GM23338 (cell line): ENCODE results near the gene NRCAM. TPM values are rescaled to one million over a fixed set of nuclear protein-coding genes. Genes with fewer than 3 reads are reported as not detected.

ENCODE experiments used
- ATAC-seq: fragments of 200-7000 bp; cut with Tn5 transposase; 3 replicates; pipeline ENCODE4 v1.9.1; 2020
- DNase-seq: peaks from one replicate; pipeline ENCODE4 v3.0.0-alpha.2; 2015; ENCODE audit warnings: low spot score
- H2AFZ ChIP-seq: fragments of 200-600 bp; sonication (generic); 2 replicates; pipeline ENCODE4 v1.8.0; 2016; ENCODE audit warnings: antibody characterized with exemption, mild to moderate bottlenecking, moderate library complexity
- H3F3A ChIP-seq: fragments of 200-600 bp; sonication (generic); replicated peaks from 2 replicates; pipeline ENCODE4 v1.8.0; 2017; ENCODE audit warnings: antibody characterized with exemption, mixed run types, low read depth
- H3K27ac ChIP-seq: fragments of 200-600 bp; sonication (generic); 2 replicates; pipeline ENCODE4 v1.6.1; 2016; ENCODE audit warnings: low read depth
- H3K27me3 ChIP-seq: fragments of 200-600 bp; sonication (generic); 2 replicates; pipeline ENCODE4 v1.8.0; 2016; ENCODE audit warnings: mild to moderate bottlenecking, mixed run types, moderate library complexity; ENCODE audit not compliant: insufficient read depth
- H3K36me3 ChIP-seq: fragments of 200-600 bp; sonication (generic); 2 replicates; pipeline ENCODE4 v1.8.0; 2016; ENCODE audit warnings: mild to moderate bottlenecking; ENCODE audit not compliant: insufficient read depth
- H3K4me1 ChIP-seq: fragments of 200-600 bp; sonication (generic); 2 replicates; pipeline ENCODE4 v1.8.0; 2016; ENCODE audit warnings: mild to moderate bottlenecking, moderate library complexity; ENCODE audit not compliant: insufficient read depth
- H3K4me2 ChIP-seq: fragments of 200-600 bp; sonication (generic); 2 replicates; pipeline ENCODE4 v1.7.1; 2017; ENCODE audit warnings: mixed run types
- H3K4me3 ChIP-seq: fragments of 200-600 bp; sonication (generic); 2 replicates; pipeline ENCODE4 v1.6.1; 2016; ENCODE audit warnings: mixed run types
- H3K79me2 ChIP-seq: fragments of 200-600 bp; sonication (generic); replicated peaks from 2 replicates; pipeline ENCODE4 v1.8.0; 2017; ENCODE audit warnings: mild to moderate bottlenecking; ENCODE audit not compliant: insufficient read depth
- H3K9me2 ChIP-seq: fragments of 200-600 bp; sonication (generic); 2 replicates; pipeline ENCODE4 v1.8.0; 2017; ENCODE audit not compliant: insufficient read depth
- H4K20me1 ChIP-seq: fragments of 200-600 bp; sonication (generic); replicated peaks from 2 replicates; pipeline ENCODE4 v1.8.0; 2017; ENCODE audit warnings: mild to moderate bottlenecking; ENCODE audit not compliant: insufficient read depth
- H3K27ac Mint-ChIP-seq: 2 replicates; pipeline ENCODE4 v1.8.0; 2020; ENCODE audit warnings: inconsistent platforms, mild to moderate bottlenecking, moderate library complexity, mixed read lengths
- H3K27me3 Mint-ChIP-seq: 3 replicates; pipeline ENCODE4 v1.8.0; 2022; ENCODE audit warnings: low read depth, mild to moderate bottlenecking, moderate library complexity, mixed read lengths, inconsistent platforms; ENCODE audit not compliant: insufficient read depth, poor library complexity
- H3K36me3 Mint-ChIP-seq: 3 replicates; pipeline ENCODE4 v1.8.0; 2021; ENCODE audit warnings: low read depth, mild to moderate bottlenecking, inconsistent platforms, moderate library complexity, mixed read lengths
- H3K4me1 Mint-ChIP-seq: 3 replicates; pipeline ENCODE4 v1.8.0; 2020; ENCODE audit warnings: mild to moderate bottlenecking, inconsistent platforms, mixed read lengths
- H3K4me3 Mint-ChIP-seq: 3 replicates; pipeline ENCODE4 v1.8.0; 2021; ENCODE audit warnings: moderate library complexity, mild to moderate bottlenecking, inconsistent platforms, mixed read lengths
- H3K9me3 Mint-ChIP-seq: 3 replicates; pipeline ENCODE4 v1.8.0; 2020; ENCODE audit warnings: moderate library complexity, mild to moderate bottlenecking, inconsistent platforms, mixed read lengths
- CREB1 ChIP-seq: fragments of 250-450 bp; sonication (Bioruptor Pico); IDR thresholded peaks from 2 replicates; pipeline ENCODE4 v1.5.0; 2020; ENCODE audit warnings: low read depth, mild to moderate bottlenecking, moderate library complexity
- POLR2AphosphoS5 ChIP-seq: IDR thresholded peaks from 2 replicates; pipeline ENCODE4 v1.6.1; 2016; ENCODE audit warnings: antibody characterized with exemption, low read depth
- STAT1 ChIP-seq: IDR thresholded peaks from one replicate; pipeline ENCODE4 v1.6.1; 2016; ENCODE audit warnings: antibody characterized with exemption; ENCODE audit not compliant: unreplicated experiment
- ZNF114 ChIP-seq: fragments of 250-450 bp; sonication (Bioruptor Pico); IDR thresholded peaks from 2 replicates; pipeline ENCODE4 v1.5.0; 2020; ENCODE audit warnings: mild to moderate bottlenecking, moderate library complexity
- ZNF331 ChIP-seq: fragments of 250-450 bp; sonication (Bioruptor Pico); IDR thresholded peaks from 2 replicates; pipeline ENCODE4 v1.5.0; 2020; ENCODE audit warnings: low read depth, mild to moderate bottlenecking, moderate library complexity
- polyA plus RNA-seq: library from polyadenylated mRNA; unstranded; fragments of >200 nt; fragmentation: Nextera tagmentation; extraction: Ambion mirVana; gene quantifications from 2 replicates; pipeline ENCODE4 v1.2.1, GENCODE V29; 2016
- total RNA-seq: library from RNA; depleted of rRNA; stranded (reverse); fragments of >200 nt; shearing (Covaris generic); gene quantifications from 2 replicates; pipeline ENCODE4 v1.2.3, GENCODE V29; 2014
- TF ChIP-seq, protein P1 (sequence below), 2 experiments: fragments of 200-600 bp in 1 of 2; sonication (generic) in 1 of 2; conservative IDR thresholded peaks; 2 replicates each; pipeline versions ENCODE4 v1.5.1 to v1.6.1; 2016 to 2017; ENCODE audit warnings: antibody characterized with exemption in 2 of 2, low read depth in 2 of 2, mild to moderate bottlenecking in 2 of 2, moderate library complexity in 1 of 2
- TF ChIP-seq, protein P2 (sequence below): IDR thresholded peaks from one replicate; pipeline ENCODE4 v1.6.1; 2018; ENCODE audit warnings: antibody characterized with exemption; ENCODE audit not compliant: unreplicated experiment
- TF ChIP-seq, protein P3 (sequence below): fragments of 250-450 bp; sonication (Bioruptor Pico); IDR thresholded peaks from 2 replicates; pipeline ENCODE4 v1.5.0; 2020; ENCODE audit warnings: mild to moderate bottlenecking, moderate library complexity
- TF ChIP-seq, protein P4 (sequence below): IDR thresholded peaks from 2 replicates; pipeline ENCODE4 v1.6.1; 2016; ENCODE audit warnings: antibody characterized with exemption

Gene NRCAM
- total and polyA plus RNA-seq, 2 experiments from 2014 or later: 2.5 to 6.8 TPM

DNA sequence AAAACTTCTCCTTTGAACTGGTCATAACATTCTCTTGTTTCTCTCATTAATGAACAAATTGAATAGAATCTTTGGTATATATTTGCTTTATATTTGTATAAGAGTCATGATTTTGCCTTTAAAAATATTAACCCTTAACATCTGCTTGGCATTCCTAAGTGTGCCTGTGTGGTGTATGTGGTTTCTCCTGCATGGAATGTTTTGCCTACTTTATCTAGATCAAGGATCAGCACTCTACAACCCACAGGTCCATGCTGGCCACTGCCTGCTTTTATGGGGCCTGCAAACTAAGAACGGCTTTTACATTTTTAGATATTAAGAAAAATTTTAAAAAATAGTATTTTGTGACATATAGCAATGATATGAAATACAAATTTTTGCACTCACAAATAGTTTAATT, 321.8 kb downstream of the NRCAM start:
- DNase-seq: no peak
- H3K27me3 ChIP-seq: no peaks in the 10 kb centered on the region
- Mint-ChIP-seq H3K4me3 (no peak overlapping the region), H3K27ac (no peak overlapping the region), H3K4me1 (peaks cover 4% of the 10 kb centered on the region; the same call in 2 of the 3 replicates), H3K27me3 (no peaks in the 10 kb centered on the region), H3K9me3 (no peaks in the 10 kb centered on the region), H3K36me3 (no peaks in the 10 kb centered on the region)
- no peak overlapping the region for H3K27ac ChIP-seq
- peaks cover 6% of the 10 kb centered on the region; the same call in 1 of the 2 replicates for H3K9me2 ChIP-seq
- no peaks in the 10 kb centered on the region for H4K20me1 ChIP-seq
- H3F3A ChIP-seq: no peaks in the 10 kb centered on the region
- no peaks in the 10 kb centered on the region for H3K36me3 ChIP-seq
- H3K4me3 ChIP-seq: no peak overlapping the region
- H3K79me2 ChIP-seq: no peaks in the 10 kb centered on the region
- no peak overlapping the region for H2AFZ ChIP-seq
- no peak for ATAC-seq
- TF ChIP-seq, protein P1, sequence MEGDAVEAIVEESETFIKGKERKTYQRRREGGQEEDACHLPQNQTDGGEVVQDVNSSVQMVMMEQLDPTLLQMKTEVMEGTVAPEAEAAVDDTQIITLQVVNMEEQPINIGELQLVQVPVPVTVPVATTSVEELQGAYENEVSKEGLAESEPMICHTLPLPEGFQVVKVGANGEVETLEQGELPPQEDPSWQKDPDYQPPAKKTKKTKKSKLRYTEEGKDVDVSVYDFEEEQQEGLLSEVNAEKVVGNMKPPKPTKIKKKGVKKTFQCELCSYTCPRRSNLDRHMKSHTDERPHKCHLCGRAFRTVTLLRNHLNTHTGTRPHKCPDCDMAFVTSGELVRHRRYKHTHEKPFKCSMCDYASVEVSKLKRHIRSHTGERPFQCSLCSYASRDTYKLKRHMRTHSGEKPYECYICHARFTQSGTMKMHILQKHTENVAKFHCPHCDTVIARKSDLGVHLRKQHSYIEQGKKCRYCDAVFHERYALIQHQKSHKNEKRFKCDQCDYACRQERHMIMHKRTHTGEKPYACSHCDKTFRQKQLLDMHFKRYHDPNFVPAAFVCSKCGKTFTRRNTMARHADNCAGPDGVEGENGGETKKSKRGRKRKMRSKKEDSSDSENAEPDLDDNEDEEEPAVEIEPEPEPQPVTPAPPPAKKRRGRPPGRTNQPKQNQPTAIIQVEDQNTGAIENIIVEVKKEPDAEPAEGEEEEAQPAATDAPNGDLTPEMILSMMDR (conservative IDR thresholded peaks at IDR 0.05; ENCODE audit: low read depth in 2 of 2): no peak
- no peak for TF ChIP-seq POLR2AphosphoS5
- no peak for TF ChIP-seq CREB1 (CRISPR knock-in tag)
- TF ChIP-seq STAT1: no peak
- TF ChIP-seq, protein P2, sequence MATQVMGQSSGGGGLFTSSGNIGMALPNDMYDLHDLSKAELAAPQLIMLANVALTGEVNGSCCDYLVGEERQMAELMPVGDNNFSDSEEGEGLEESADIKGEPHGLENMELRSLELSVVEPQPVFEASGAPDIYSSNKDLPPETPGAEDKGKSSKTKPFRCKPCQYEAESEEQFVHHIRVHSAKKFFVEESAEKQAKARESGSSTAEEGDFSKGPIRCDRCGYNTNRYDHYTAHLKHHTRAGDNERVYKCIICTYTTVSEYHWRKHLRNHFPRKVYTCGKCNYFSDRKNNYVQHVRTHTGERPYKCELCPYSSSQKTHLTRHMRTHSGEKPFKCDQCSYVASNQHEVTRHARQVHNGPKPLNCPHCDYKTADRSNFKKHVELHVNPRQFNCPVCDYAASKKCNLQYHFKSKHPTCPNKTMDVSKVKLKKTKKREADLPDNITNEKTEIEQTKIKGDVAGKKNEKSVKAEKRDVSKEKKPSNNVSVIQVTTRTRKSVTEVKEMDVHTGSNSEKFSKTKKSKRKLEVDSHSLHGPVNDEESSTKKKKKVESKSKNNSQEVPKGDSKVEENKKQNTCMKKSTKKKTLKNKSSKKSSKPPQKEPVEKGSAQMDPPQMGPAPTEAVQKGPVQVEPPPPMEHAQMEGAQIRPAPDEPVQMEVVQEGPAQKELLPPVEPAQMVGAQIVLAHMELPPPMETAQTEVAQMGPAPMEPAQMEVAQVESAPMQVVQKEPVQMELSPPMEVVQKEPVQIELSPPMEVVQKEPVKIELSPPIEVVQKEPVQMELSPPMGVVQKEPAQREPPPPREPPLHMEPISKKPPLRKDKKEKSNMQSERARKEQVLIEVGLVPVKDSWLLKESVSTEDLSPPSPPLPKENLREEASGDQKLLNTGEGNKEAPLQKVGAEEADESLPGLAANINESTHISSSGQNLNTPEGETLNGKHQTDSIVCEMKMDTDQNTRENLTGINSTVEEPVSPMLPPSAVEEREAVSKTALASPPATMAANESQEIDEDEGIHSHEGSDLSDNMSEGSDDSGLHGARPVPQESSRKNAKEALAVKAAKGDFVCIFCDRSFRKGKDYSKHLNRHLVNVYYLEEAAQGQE: no peak
- TF ChIP-seq, protein P3, sequence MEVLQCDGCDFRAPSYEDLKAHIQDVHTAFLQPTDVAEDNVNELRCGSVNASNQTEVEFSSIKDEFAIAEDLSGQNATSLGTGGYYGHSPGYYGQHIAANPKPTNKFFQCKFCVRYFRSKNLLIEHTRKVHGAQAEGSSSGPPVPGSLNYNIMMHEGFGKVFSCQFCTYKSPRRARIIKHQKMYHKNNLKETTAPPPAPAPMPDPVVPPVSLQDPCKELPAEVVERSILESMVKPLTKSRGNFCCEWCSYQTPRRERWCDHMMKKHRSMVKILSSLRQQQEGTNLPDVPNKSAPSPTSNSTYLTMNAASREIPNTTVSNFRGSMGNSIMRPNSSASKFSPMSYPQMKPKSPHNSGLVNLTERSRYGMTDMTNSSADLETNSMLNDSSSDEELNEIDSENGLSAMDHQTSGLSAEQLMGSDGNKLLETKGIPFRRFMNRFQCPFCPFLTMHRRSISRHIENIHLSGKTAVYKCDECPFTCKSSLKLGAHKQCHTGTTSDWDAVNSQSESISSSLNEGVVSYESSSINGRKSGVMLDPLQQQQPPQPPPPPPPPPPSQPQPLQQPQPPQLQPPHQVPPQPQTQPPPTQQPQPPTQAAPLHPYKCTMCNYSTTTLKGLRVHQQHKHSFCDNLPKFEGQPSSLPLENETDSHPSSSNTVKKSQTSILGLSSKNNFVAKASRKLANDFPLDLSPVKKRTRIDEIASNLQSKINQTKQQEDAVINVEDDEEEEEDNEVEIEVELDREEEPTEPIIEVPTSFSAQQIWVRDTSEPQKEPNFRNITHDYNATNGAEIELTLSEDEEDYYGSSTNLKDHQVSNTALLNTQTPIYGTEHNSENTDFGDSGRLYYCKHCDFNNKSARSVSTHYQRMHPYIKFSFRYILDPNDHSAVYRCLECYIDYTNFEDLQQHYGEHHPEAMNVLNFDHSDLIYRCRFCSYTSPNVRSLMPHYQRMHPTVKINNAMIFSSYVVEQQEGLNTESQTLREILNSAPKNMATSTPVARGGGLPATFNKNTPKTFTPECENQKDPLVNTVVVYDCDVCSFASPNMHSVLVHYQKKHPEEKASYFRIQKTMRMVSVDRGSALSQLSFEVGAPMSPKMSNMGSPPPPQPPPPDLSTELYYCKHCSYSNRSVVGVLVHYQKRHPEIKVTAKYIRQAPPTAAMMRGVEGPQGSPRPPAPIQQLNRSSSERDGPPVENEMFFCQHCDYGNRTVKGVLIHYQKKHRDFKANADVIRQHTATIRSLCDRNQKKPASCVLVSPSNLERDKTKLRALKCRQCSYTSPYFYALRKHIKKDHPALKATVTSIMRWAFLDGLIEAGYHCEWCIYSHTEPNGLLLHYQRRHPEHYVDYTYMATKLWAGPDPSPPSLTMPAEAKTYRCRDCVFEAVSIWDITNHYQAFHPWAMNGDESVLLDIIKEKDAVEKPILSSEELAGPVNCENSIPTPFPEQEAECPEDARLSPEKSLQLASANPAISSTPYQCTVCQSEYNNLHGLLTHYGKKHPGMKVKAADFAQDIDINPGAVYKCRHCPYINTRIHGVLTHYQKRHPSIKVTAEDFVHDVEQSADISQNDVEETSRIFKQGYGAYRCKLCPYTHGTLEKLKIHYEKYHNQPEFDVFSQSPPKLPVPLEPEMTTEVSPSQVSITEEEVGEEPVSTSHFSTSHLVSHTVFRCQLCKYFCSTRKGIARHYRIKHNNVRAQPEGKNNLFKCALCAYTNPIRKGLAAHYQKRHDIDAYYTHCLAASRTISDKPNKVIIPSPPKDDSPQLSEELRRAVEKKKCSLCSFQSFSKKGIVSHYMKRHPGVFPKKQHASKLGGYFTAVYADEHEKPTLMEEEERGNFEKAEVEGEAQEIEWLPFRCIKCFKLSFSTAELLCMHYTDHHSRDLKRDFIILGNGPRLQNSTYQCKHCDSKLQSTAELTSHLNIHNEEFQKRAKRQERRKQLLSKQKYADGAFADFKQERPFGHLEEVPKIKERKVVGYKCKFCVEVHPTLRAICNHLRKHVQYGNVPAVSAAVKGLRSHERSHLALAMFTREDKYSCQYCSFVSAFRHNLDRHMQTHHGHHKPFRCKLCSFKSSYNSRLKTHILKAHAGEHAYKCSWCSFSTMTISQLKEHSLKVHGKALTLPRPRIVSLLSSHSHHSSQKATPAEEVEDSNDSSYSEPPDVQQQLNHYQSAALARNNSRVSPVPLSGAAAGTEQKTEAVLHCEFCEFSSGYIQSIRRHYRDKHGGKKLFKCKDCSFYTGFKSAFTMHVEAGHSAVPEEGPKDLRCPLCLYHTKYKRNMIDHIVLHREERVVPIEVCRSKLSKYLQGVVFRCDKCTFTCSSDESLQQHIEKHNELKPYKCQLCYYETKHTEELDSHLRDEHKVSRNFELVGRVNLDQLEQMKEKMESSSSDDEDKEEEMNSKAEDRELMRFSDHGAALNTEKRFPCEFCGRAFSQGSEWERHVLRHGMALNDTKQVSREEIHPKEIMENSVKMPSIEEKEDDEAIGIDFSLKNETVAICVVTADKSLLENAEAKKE (CRISPR knock-in tag): no peak
- TF ChIP-seq ZNF114 (CRISPR knock-in tag): no peak
- TF ChIP-seq, protein P4, sequence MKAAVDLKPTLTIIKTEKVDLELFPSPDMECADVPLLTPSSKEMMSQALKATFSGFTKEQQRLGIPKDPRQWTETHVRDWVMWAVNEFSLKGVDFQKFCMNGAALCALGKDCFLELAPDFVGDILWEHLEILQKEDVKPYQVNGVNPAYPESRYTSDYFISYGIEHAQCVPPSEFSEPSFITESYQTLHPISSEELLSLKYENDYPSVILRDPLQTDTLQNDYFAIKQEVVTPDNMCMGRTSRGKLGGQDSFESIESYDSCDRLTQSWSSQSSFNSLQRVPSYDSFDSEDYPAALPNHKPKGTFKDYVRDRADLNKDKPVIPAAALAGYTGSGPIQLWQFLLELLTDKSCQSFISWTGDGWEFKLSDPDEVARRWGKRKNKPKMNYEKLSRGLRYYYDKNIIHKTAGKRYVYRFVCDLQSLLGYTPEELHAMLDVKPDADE: no peak
- TF ChIP-seq ZNF331 (CRISPR knock-in tag): no peak
- no peaks in the 10 kb centered on the region for H3K4me1 ChIP-seq
- no peak overlapping the region for H3K4me2 ChIP-seq
